H1 (cell line): Measurements from ENCODE around the gene DDA1. TPM values are rescaled to one million over a fixed set of nuclear protein-coding genes. Genes with fewer than 3 reads are reported as not detected.

Experiments used
- CTCF ChIA-PET: fragments of 300-600 bp; sonication (Branson Sonifier 250); formaldehyde crosslinking; loops from one replicate; lab custom pipeline; 2021; ENCODE audit not compliant: partially characterized antibody; lab: Charles Lee
- POLR2A ChIA-PET: fragments of 300-600 bp; sonication (Branson Sonifier 250); formaldehyde crosslinking; loops from one replicate; lab custom pipeline; 2021; ENCODE audit warnings: inconsistent platforms; ENCODE audit not compliant: partially characterized antibody; lab: Charles Lee
- DNase-seq, 2 experiments: peaks; one replicate each; pipeline versions ENCODE4 v3.0.0 to v3.0.0-alpha.2; 2010 to 2022; ENCODE audit warnings: low spot score in 2 of 2, low read depth in 1 of 2, mixed read lengths in 1 of 2
- FAIRE-seq: peaks from 2 replicates; lab custom pipeline; 2011; peaks lifted over from hg19 to GRCh38; lab: Jason Lieb, UNC
- H2AFZ ChIP-seq: 2 replicates; pipeline ENCODE4 v1.8.1; 2012; ENCODE audit warnings: low read length, inconsistent platforms
- H2AK5ac ChIP-seq: 2 replicates; pipeline ENCODE4 v1.6.1; 2013; ENCODE audit warnings: low read depth, low read length
- H2BK120ac ChIP-seq: replicated peaks from 2 replicates; pipeline ENCODE3; 2013; ENCODE audit warnings: low read depth, low read length, inconsistent platforms
- H2BK12ac ChIP-seq: 2 replicates; pipeline ENCODE4 v1.6.1; 2013; ENCODE audit warnings: low read depth, low read length
- H2BK15ac ChIP-seq: 2 replicates; pipeline ENCODE4 v1.6.1; 2013; ENCODE audit warnings: low read length
- H2BK20ac ChIP-seq: 2 replicates; pipeline ENCODE4 v1.6.1; 2013; ENCODE audit warnings: low read length
- H2BK5ac ChIP-seq: 2 replicates; pipeline ENCODE4 v1.6.1; 2013; ENCODE audit warnings: low read depth, low read length
- H3K14ac ChIP-seq: 2 replicates; pipeline ENCODE4 v1.6.1; 2013; ENCODE audit warnings: inconsistent platforms; ENCODE audit not compliant: insufficient read length
- H3K18ac ChIP-seq: 2 replicates; pipeline ENCODE4 v1.6.1; 2013; ENCODE audit warnings: low read length; ENCODE audit errors: extremely low read depth
- H3K23ac ChIP-seq: 2 replicates; pipeline ENCODE4 v1.6.1; 2013; ENCODE audit warnings: inconsistent platforms; ENCODE audit not compliant: insufficient read length
- H3K23me2 ChIP-seq: 2 replicates; pipeline ENCODE4 v1.6.1; 2013; ENCODE audit warnings: low read depth, low read length
- H3K27ac ChIP-seq: 2 replicates; pipeline ENCODE4 v1.6.1; 2011; ENCODE audit warnings: low read depth, low read length, inconsistent platforms
- H3K27me3 ChIP-seq, 4 experiments: replicated peaks in 1 of 4; 1 replicate in 1 of 4; 2 replicates in 3 of 4; pipeline versions ENCODE4 v1.6.1 to v1.8.1; 2011 to 2013; ENCODE audit warnings: low read length in 3 of 4, mild to moderate bottlenecking in 3 of 4, inconsistent platforms in 2 of 4, mixed read lengths in 2 of 4, moderate library complexity in 1 of 4; ENCODE audit not compliant: control insufficient read depth in 3 of 4, insufficient read depth in 3 of 4; ENCODE audit errors: extremely low read depth in 1 of 4
- H3K36me3 ChIP-seq, 4 experiments: 2 replicates each; pipeline versions ENCODE4 v1.6.1 to v1.8.1; 2011 to 2013; ENCODE audit warnings: mild to moderate bottlenecking in 4 of 4, low read length in 3 of 4, moderate library complexity in 2 of 4, control low read depth in 1 of 4, inconsistent platforms in 1 of 4; ENCODE audit not compliant: insufficient read depth in 4 of 4, control insufficient read depth in 2 of 4
- H3K4ac ChIP-seq: replicated peaks from 2 replicates; pipeline ENCODE3; 2013; ENCODE audit warnings: low read length, low read depth, mixed read lengths, inconsistent platforms; ENCODE audit not compliant: insufficient read length
- H3K4me1 ChIP-seq, 4 experiments: replicated peaks in 1 of 4; 1 replicate in 1 of 4; 2 replicates in 3 of 4; pipeline versions ENCODE4 v1.6.1 to v1.8.1; 2011 to 2013; ENCODE audit warnings: low read length in 3 of 4, inconsistent platforms in 2 of 4, mixed read lengths in 1 of 4; ENCODE audit not compliant: insufficient read depth in 4 of 4, control insufficient read depth in 3 of 4
- H3K4me2 ChIP-seq, 2 experiments: 2 replicates each; pipeline versions ENCODE4 v1.6.1 to v1.8.1; 2011 to 2013; ENCODE audit warnings: low read depth in 2 of 2, low read length in 2 of 2, control low read depth in 1 of 2, inconsistent platforms in 1 of 2, mild to moderate bottlenecking in 1 of 2; ENCODE audit not compliant: insufficient read depth in 1 of 2
- H3K4me3 ChIP-seq, 4 experiments: fragments of 200-600, 300-600 bp in 1 of 4; sonication (generic), shearing (Covaris generic), sonication (Bioruptor Twin) in 1 of 4; 2 replicates each; pipeline versions ENCODE4 v1.5.1 to v1.8.1; 2011 to 2016; ENCODE audit warnings: low read length in 4 of 4, low read depth in 3 of 4, control low read depth in 2 of 4, inconsistent platforms in 2 of 4, mild to moderate bottlenecking in 2 of 4, mixed read lengths in 1 of 4, moderate library complexity in 1 of 4; ENCODE audit not compliant: insufficient read depth in 2 of 4; ENCODE audit errors: extremely low read depth in 1 of 4
- H3K56ac ChIP-seq: replicated peaks from 2 replicates; pipeline ENCODE3; 2013; ENCODE audit warnings: low read depth, mild to moderate bottlenecking, mixed read lengths, low read length, inconsistent platforms; ENCODE audit not compliant: insufficient read length
- H3K79me1 ChIP-seq: 2 replicates; pipeline ENCODE4 v1.6.1; 2013; ENCODE audit warnings: low read depth, low read length, control low read depth
- H3K79me2 ChIP-seq, 2 experiments: 2 replicates each; pipeline versions ENCODE4 v1.6.1 to v1.8.1; 2012 to 2013; ENCODE audit warnings: low read length in 2 of 2, mild to moderate bottlenecking in 2 of 2, inconsistent platforms in 1 of 2; ENCODE audit not compliant: insufficient read depth in 2 of 2, control insufficient read depth in 1 of 2
- H3K9ac ChIP-seq, 4 experiments: replicated peaks in 1 of 4; 1 replicate in 1 of 4; 2 replicates in 3 of 4; pipeline versions ENCODE4 v1.6.1 to v1.8.1; 2011 to 2013; ENCODE audit warnings: low read depth in 3 of 4, low read length in 3 of 4, control low read depth in 2 of 4, mild to moderate bottlenecking in 2 of 4, moderate library complexity in 2 of 4, inconsistent platforms in 1 of 4; ENCODE audit errors: extremely low read depth in 1 of 4
- H3K9me3 ChIP-seq, 2 experiments: 2 replicates each; pipeline versions ENCODE4 v1.6.1 to v1.8.1; 2012 to 2013; ENCODE audit warnings: mild to moderate bottlenecking in 2 of 2, moderate library complexity in 2 of 2, control low read depth in 1 of 2, inconsistent platforms in 1 of 2, low read depth in 1 of 2, low read length in 1 of 2, mixed read lengths in 1 of 2; ENCODE audit not compliant: insufficient read depth in 2 of 2
- H4K20me1 ChIP-seq, 2 experiments: replicated peaks in 1 of 2; 2 replicates each; pipeline versions ENCODE3 to v1.8.1; 2011 to 2013; ENCODE audit warnings: inconsistent platforms in 2 of 2, low read length in 2 of 2, mild to moderate bottlenecking in 1 of 2; ENCODE audit not compliant: insufficient read depth in 2 of 2, control insufficient read depth in 1 of 2
- H4K5ac ChIP-seq: 2 replicates; pipeline ENCODE4 v1.6.1; 2013; ENCODE audit warnings: low read length, low read depth, mixed read lengths, inconsistent platforms; ENCODE audit not compliant: insufficient read length
- H4K8ac ChIP-seq: 2 replicates; pipeline ENCODE4 v1.8.0; 2013; ENCODE audit warnings: mild to moderate bottlenecking, moderate library complexity, low read length, inconsistent platforms; ENCODE audit not compliant: insufficient read depth; ENCODE audit errors: extremely low read depth
- H4K91ac ChIP-seq: replicated peaks from 2 replicates; pipeline ENCODE3; 2013; ENCODE audit warnings: low read length, mixed read lengths, inconsistent platforms; ENCODE audit not compliant: insufficient read length
- CTCF ChIP-seq, 3 experiments: IDR thresholded peaks; 1 replicate in 2 of 3; 2 replicates in 1 of 3; pipeline versions ENCODE4 v1.5.1 to v1.6.1; 2011; ENCODE audit warnings: low read length in 3 of 3, mild to moderate bottlenecking in 3 of 3, inconsistent platforms in 2 of 3, low read depth in 1 of 3, moderate library complexity in 1 of 3; ENCODE audit not compliant: insufficient read depth in 1 of 3; ENCODE audit errors: control extremely low read depth in 1 of 3
- EGR1 ChIP-seq: IDR thresholded peaks from 2 replicates; pipeline ENCODE4 v1.6.1; 2011; ENCODE audit warnings: low read depth, low read length, borderline replicate concordance
- KDM1A ChIP-seq: fragments of 200-600, 300-600 bp; sonication (generic); IDR thresholded peaks from 2 replicates; pipeline ENCODE4 v1.7.1; 2016; ENCODE audit warnings: mild to moderate bottlenecking, low read length, borderline replicate concordance
- RBBP5 ChIP-seq: IDR thresholded peaks from 2 replicates; pipeline ENCODE4 v1.7.1; 2012; ENCODE audit warnings: low read depth, mild to moderate bottlenecking, inconsistent platforms, low read length, moderate library complexity, borderline replicate concordance
- SIN3A ChIP-seq, 2 experiments: IDR thresholded peaks in 1 of 2; conservative IDR thresholded peaks in 1 of 2; 2 replicates each; pipeline ENCODE4 v1.6.1; 2011 to 2012; ENCODE audit warnings: low read length in 2 of 2, improper control_type of control experiment in 1 of 2, low read depth in 1 of 2, mild to moderate bottlenecking in 1 of 2
- TBP ChIP-seq: IDR thresholded peaks from 2 replicates; pipeline ENCODE4 v1.6.1; 2011; ENCODE audit warnings: low read depth, low read length, improper control_type of control experiment
- WGBS, 2 experiments: shearing (Covaris generic) in 1 of 2; methylation state at CpG; one replicate each; pipeline versions ENCODE4 v1.1.6 to v1.1.7; 2013 to 2015; ENCODE audit warnings: low lambda C conversion rate in 2 of 2, mixed read lengths in 2 of 2, inconsistent platforms in 1 of 2, low coverage in 1 of 2, missing lambda C conversion rate in 1 of 2; ENCODE audit not compliant: insufficient replicate concordance in 2 of 2, insufficient coverage in 1 of 2, insufficient read length in 1 of 2; ENCODE audit errors: extremely low coverage in 1 of 2, missing lambda C conversion rate in 1 of 2; 5-methylcytosine and 5-hydroxymethylcytosine counted together
- polyA plus RNA-seq, 7 experiments: library from polyadenylated mRNA; depleted of rRNA in 3 of 7; stranded (reverse) in 5 of 7; unstranded in 2 of 7; fragments of >200 nt in 5 of 7; fragments of 200-250 nt in 2 of 7; gene quantifications; 1 replicate in 5 of 7; 2 replicates in 1 of 7; 4 replicates in 1 of 7; pipeline versions ENCODE4 v1.2.1 to v1.2.3, GENCODE V29; 2011 to 2013; ENCODE audit warnings: missing spikeins in 2 of 7, mixed read lengths in 2 of 7
- total RNA-seq: library from RNA; stranded (reverse); fragmentation: NEBNext Ultra II Directional; extraction: Animal tissue kit (Norgen Biotek cat#: 25700); gene quantifications from 2 replicates; pipeline ENCODE4 v1.2.1, GENCODE V29; 2021

The DDA1 gene
- total and polyA plus RNA-seq, 2 of the 8 experiments (the other 6 are each of a cell fraction or from before 2014, with no cell fraction given): 29.2 to 34.5 TPM

GRCh38 chr19:17357724-17358123 lies 48.4 kb downstream of the DDA1 start:
- Histone ChIP-seq H2BK5ac (no peak overlapping the region), H4K5ac (no peak overlapping the region), H3K9ac (no peak overlapping the region), H3K14ac (no peak overlapping the region), H3K9me3 (no peaks in the 10 kb centered on the region), H2AK5ac (no peak overlapping the region), H3K56ac (no peak overlapping the region), H2AFZ (no peak overlapping the region), H3K23me2 (peaks cover 1% of the 10 kb centered on the region; the same call in 1 of the 2 replicates), H3K4me1 (no peaks in the 10 kb centered on the region), H3K79me2 (no peaks in the 10 kb centered on the region), H2BK15ac (no peak overlapping the region), H3K27ac (no peak overlapping the region), H3K4ac (no peak overlapping the region), H3K36me3 (no peaks in the 10 kb centered on the region), H2BK20ac (no peak overlapping the region), H3K4me2 (no peak overlapping the region), H3K23ac (no peak overlapping the region), H4K20me1 (no peaks in the 10 kb centered on the region), H2BK120ac (no peak overlapping the region), H3K79me1 (no peaks in the 10 kb centered on the region), H4K91ac (no peak overlapping the region), H3K4me3 (no peak overlapping the region), H3K18ac (no peak overlapping the region), H4K8ac (no peak overlapping the region), H3K27me3 (no peaks in the 10 kb centered on the region), H2BK12ac (no peak overlapping the region)
- ChIA-PET CTCF (interaction anchor here (0.7 to 5.9 kb wide), 7 partner anchors 8 to 34 kb away, joined by 3 to 30 read pairs (median 3); no protein-coding TSS in a partner anchor), POLR2A (interaction anchor here (1.0 to 1.5 kb wide), 3 partner anchors 12 to 62 kb away, joined by 3 read pairs; partner anchors contain the start of gene MVB12A)
- DNase-seq: no peak
- 89% methylated on average over 11 of the region's 11 CpGs; no CpG with 5 or more reads in 1 of the 2 experiments for WGBS, 2 experiments
- FAIRE-seq: no peak
- TF ChIP-seq KDM1A (no peak), RBBP5 (no peak), EGR1 (no peak), TBP (no peak), CTCF (IDR thresholded peaks at IDR 0.05; ENCODE audit: control extremely low read depth in 1 of 3, insufficient read depth in 1 of 3, low read depth in 1 of 3, low read length in 3 of 3) (no peak), SIN3A (conservative IDR thresholded peaks at IDR 0.05 in 1 of 2, IDR thresholded peaks at IDR 0.05 in 1 of 2; ENCODE audit: low read depth in 1 of 2, low read length in 2 of 2) (no peak)
